PC-3 (cell line): ENCODE data around the gene ELAVL3. TPM values are rescaled to one million over a fixed set of nuclear protein-coding genes. Genes with fewer than 3 reads are reported as not detected.

ENCODE experiments used
- ATAC-seq: fragments of 200-7000 bp; cut with Tn5 transposase; 2 replicates; pipeline ENCODE4 v1.9.1; 2020; ENCODE audit warnings: mild to moderate bottlenecking, moderate library complexity
- BruUV-seq: library from RNA; stranded (reverse); fragments of 400-500 nt; replicated peaks from 2 replicates; lab custom pipeline; 2021; lab: Mats Ljungman, UMichigan
- CTCF ChIA-PET: fragments of 300-600 bp; sonication (Branson Sonifier 250); formaldehyde crosslinking; loops from one replicate; lab custom pipeline; 2022; ENCODE audit warnings: antibody characterized with exemption; lab: Charles Lee
- POLR2A ChIA-PET: fragments of 300-600 bp; sonication (Branson Sonifier 250); formaldehyde crosslinking; loops from one replicate; lab custom pipeline; 2022; ENCODE audit warnings: antibody characterized with exemption; ENCODE audit not compliant: unreplicated experiment; lab: Charles Lee
- DNase-seq: peaks from one replicate; pipeline ENCODE4 v3.0.0-alpha.2; 2015
- H2AFZ ChIP-seq: fragments of 300-600 bp; sonication (generic); 2 replicates; pipeline ENCODE4 v1.6.0; 2016; ENCODE audit warnings: antibody characterized with exemption, low read length
- H3F3A ChIP-seq: fragments of 300-600 bp; sonication (generic); one replicate; pipeline ENCODE4 v1.6.0; 2017; ENCODE audit warnings: antibody characterized with exemption, low read length, control low read depth, mild to moderate bottlenecking; ENCODE audit not compliant: unreplicated experiment
- H3K27ac ChIP-seq: fragments of 300-600 bp; sonication (generic); 2 replicates; pipeline ENCODE4 v1.5.1; 2016; ENCODE audit warnings: mild to moderate bottlenecking, low read length
- H3K27me3 ChIP-seq: fragments of 300-600 bp; sonication (generic); 2 replicates; pipeline ENCODE4 v1.6.1; 2016; ENCODE audit warnings: low read length, mixed read lengths
- H3K36me3 ChIP-seq: fragments of 300-600 bp; sonication (generic); 2 replicates; pipeline ENCODE4 v1.6.1; 2016; ENCODE audit warnings: low read depth, mixed run types, low read length, mixed read lengths
- H3K4me1 ChIP-seq: fragments of 300-600 bp; sonication (generic); 2 replicates; pipeline ENCODE4 v1.5.1; 2016; ENCODE audit warnings: low read length; ENCODE audit not compliant: insufficient read depth
- H3K4me2 ChIP-seq: fragments of 300-600 bp; sonication (generic); 2 replicates; pipeline ENCODE4 v1.6.0; 2016; ENCODE audit warnings: low read length
- H3K4me3 ChIP-seq: fragments of 300-600 bp; sonication (generic); 2 replicates; pipeline ENCODE4 v1.5.1; 2016; ENCODE audit warnings: mild to moderate bottlenecking, low read length, mixed read lengths
- H3K79me2 ChIP-seq: fragments of 300-600 bp; sonication (generic); 2 replicates; pipeline ENCODE4 v1.6.1; 2017; ENCODE audit warnings: low read length, mixed read lengths
- H3K9ac ChIP-seq: fragments of 300-600 bp; sonication (generic); 2 replicates; pipeline ENCODE4 v1.6.0; 2016; ENCODE audit warnings: mild to moderate bottlenecking, low read length
- H3K9me2 ChIP-seq: fragments of 300-600 bp; sonication (generic); replicated peaks from 2 replicates; pipeline ENCODE4 v1.6.1; 2016; ENCODE audit warnings: mixed run types, low read length, mixed read lengths
- H3K9me3 ChIP-seq: fragments of 300-600 bp; sonication (generic); 2 replicates; pipeline ENCODE4 v1.6.1; 2016; ENCODE audit warnings: low read length, mixed read lengths
- H4K20me1 ChIP-seq: fragments of 300-600 bp; sonication (generic); 2 replicates; pipeline ENCODE4 v1.6.1; 2016; ENCODE audit warnings: low read length, mixed read lengths
- EZH2 ChIP-seq: fragments of 300-600 bp; sonication (generic); IDR thresholded peaks from one replicate; pipeline ENCODE4 v1.6.1; 2017; ENCODE audit warnings: antibody characterized with exemption, mild to moderate bottlenecking, low read length; ENCODE audit not compliant: unreplicated experiment
- EZH2phosphoT487 ChIP-seq: fragments of 300-600 bp; sonication (generic); IDR thresholded peaks from 2 replicates; pipeline ENCODE4 v1.6.1; 2018; ENCODE audit warnings: mild to moderate bottlenecking, antibody characterized with exemption, low read length, borderline replicate concordance
- intact Hi-C: fragments of 100-400 bp; cut with micrococcal nuclease; formaldehyde crosslinking; loops from 2 replicates; pipeline ENCODE4 v1.9.0; 2023
- total RNA-seq: library from RNA; depleted of rRNA; stranded (reverse); fragments of >200 nt; gene quantifications from 2 replicates; pipeline ENCODE4 v1.2.3, GENCODE V29; 2014
- TF ChIP-seq, protein P1 (sequence below): fragments of 300-600 bp; sonication (generic); conservative IDR thresholded peaks from 2 replicates; pipeline ENCODE4 v1.5.1; 2017; ENCODE audit warnings: antibody characterized with exemption, low read depth, mild to moderate bottlenecking, low read length

ELAVL3 gene
- total RNA-seq, 1 experiment from 2014 or later = not detected

DNA sequence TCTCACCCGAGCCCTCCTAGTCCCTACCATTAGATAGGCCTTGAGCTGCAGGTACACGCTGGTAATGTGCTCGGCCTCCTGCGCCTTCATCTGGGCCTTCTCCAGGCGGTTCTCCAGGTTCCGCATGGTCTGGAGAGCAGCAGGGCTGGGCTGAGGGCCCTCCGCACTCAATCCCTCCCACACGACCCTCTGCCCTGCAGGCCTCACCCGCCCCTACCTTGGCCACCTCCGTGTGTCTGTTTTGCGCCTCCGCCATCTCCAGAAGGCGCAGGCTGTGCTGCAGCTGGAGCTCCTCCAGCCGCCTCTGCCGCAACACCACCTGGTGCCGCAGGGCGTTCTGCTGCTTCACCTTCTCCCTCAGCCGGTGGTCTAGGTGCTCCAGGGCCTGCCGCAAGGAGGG is 54.2 kb downstream of the ELAVL3 start:
- Histone ChIP-seq H3F3A (no peaks in the 10 kb centered on the region), H3K27ac (no peak overlapping the region), H3K36me3 (no peaks in the 10 kb centered on the region), H3K9me2 (no peaks in the 10 kb centered on the region), H3K9ac (no peak overlapping the region), H2AFZ (no peak overlapping the region), H4K20me1 (no peaks in the 10 kb centered on the region), H3K27me3 (no peaks in the 10 kb centered on the region), H3K4me1 (no peaks in the 10 kb centered on the region), H3K4me3 (no peak overlapping the region), H3K79me2 (no peaks in the 10 kb centered on the region), H3K9me3 (no peaks in the 10 kb centered on the region), H3K4me2 (no peak overlapping the region)
- intact Hi-C loops = no loop called here
- ChIA-PET POLR2A (no interaction called here), CTCF (no interaction called here)
- no TSS peak for BruUV-seq
- DNase-seq (no peak), ATAC-seq (no peak)
- TF ChIP-seq EZH2phosphoT487 (no peak), EZH2 (no peak)
- TF ChIP-seq, protein P1, sequence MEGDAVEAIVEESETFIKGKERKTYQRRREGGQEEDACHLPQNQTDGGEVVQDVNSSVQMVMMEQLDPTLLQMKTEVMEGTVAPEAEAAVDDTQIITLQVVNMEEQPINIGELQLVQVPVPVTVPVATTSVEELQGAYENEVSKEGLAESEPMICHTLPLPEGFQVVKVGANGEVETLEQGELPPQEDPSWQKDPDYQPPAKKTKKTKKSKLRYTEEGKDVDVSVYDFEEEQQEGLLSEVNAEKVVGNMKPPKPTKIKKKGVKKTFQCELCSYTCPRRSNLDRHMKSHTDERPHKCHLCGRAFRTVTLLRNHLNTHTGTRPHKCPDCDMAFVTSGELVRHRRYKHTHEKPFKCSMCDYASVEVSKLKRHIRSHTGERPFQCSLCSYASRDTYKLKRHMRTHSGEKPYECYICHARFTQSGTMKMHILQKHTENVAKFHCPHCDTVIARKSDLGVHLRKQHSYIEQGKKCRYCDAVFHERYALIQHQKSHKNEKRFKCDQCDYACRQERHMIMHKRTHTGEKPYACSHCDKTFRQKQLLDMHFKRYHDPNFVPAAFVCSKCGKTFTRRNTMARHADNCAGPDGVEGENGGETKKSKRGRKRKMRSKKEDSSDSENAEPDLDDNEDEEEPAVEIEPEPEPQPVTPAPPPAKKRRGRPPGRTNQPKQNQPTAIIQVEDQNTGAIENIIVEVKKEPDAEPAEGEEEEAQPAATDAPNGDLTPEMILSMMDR = no peak

- no peaks in the 10 kb centered on the region for H3F3A ChIP-seq
- H3K4me3 ChIP-seq = no peak overlapping the region
- H3K4me1 ChIP-seq = no peaks in the 10 kb centered on the region
- H2AFZ ChIP-seq = no peak overlapping the region
- no peaks in the 10 kb centered on the region for H3K79me2 ChIP-seq
- ChIA-PET CTCF (no interaction called here), POLR2A (no interaction called here)
- H3K9ac ChIP-seq = no peak overlapping the region
- no peak for ATAC-seq
- no peak overlapping the region for H3K27ac ChIP-seq
- no TSS peak for BruUV-seq
- H3K27me3 ChIP-seq = no peaks in the 10 kb centered on the region
- H4K20me1 ChIP-seq = no peaks in the 10 kb centered on the region
- no peaks in the 10 kb centered on the region for H3K9me2 ChIP-seq
- no peaks in the 10 kb centered on the region for H3K9me3 ChIP-seq
- intact Hi-C loops = no loop called here
- DNase-seq = no peak
- no peak overlapping the region for H3K4me2 ChIP-seq
- H3K36me3 ChIP-seq = no peaks in the 10 kb centered on the region
- TF ChIP-seq, protein P1 = no peak
- TF ChIP-seq EZH2 = no peak
- no peak for TF ChIP-seq EZH2phosphoT487
Measured at GRCh38 chr19:11425719-11426457, 55.0 kb downstream of the ELAVL3 start.

- TF ChIP-seq EZH2phosphoT487 = no peak
- TF ChIP-seq, protein P1 = no peak
- no peak for TF ChIP-seq EZH2
- Histone ChIP-seq H3K9me2 (no peaks in the 10 kb centered on the region), H4K20me1 (no peaks in the 10 kb centered on the region), H3K4me3 (no peak overlapping the region), H3F3A (no peaks in the 10 kb centered on the region), H3K4me1 (no peaks in the 10 kb centered on the region), H3K27ac (no peak overlapping the region), H3K9me3 (no peaks in the 10 kb centered on the region), H3K27me3 (no peaks in the 10 kb centered on the region), H2AFZ (no peak overlapping the region), H3K9ac (no peak overlapping the region), H3K79me2 (no peaks in the 10 kb centered on the region), H3K36me3 (no peaks in the 10 kb centered on the region), H3K4me2 (no peak overlapping the region)
- DNase-seq (no peak), ATAC-seq (no peak)
- CTCF ChIA-PET = no interaction called here
- POLR2A ChIA-PET = no interaction called here
- intact Hi-C loops = no loop called here
- no TSS peak for BruUV-seq
Measured at GRCh38 chr19:11423791-11424181, 57.1 kb downstream of the ELAVL3 start.
